Kidney (tissue), 14 donors: ENCODE data around the gene ERO1A. TPM values are rescaled to one million over a fixed set of nuclear protein-coding genes. Genes with fewer than 3 reads are reported as not detected.

Experiments
- DNase-seq, 5 donors: peaks; one replicate each; pipeline ENCODE4 v3.0.0-alpha.2; 2013 to 2020
- FAIRE-seq: peaks from 2 replicates; lab custom pipeline; 2012; peaks lifted over from hg19 to GRCh38; lab: Jason Lieb, UNC
- H3K27ac ChIP-seq, 2 donors: one replicate each; pipeline ENCODE4 v1.7.0; 2013; ENCODE audit warnings: low read depth in 2 of 2, low read length in 2 of 2, inconsistent platforms in 1 of 2
- H3K27me3 ChIP-seq: one replicate; pipeline ENCODE4 v1.7.1; 2013; ENCODE audit warnings: low read length, inconsistent platforms; ENCODE audit not compliant: control insufficient read depth, insufficient read depth
- H3K36me3 ChIP-seq, 3 donors: one replicate each; pipeline versions ENCODE4 v1.7.0 to v1.7.1; 2013; ENCODE audit warnings: low read length in 3 of 3, control low read depth in 1 of 3, inconsistent platforms in 1 of 3; ENCODE audit not compliant: insufficient read depth in 3 of 3, control insufficient read depth in 2 of 3
- H3K4me1 ChIP-seq, 3 donors: one replicate each; pipeline versions ENCODE4 v1.7.0 to v1.7.1; 2013; ENCODE audit warnings: low read length in 3 of 3, inconsistent platforms in 1 of 3, low read depth in 1 of 3; ENCODE audit not compliant: control insufficient read depth in 2 of 3, insufficient read depth in 2 of 3
- H3K4me3 ChIP-seq, 3 donors: one replicate each; pipeline versions ENCODE4 v1.7.0 to v1.8.1; 2013; ENCODE audit warnings: low read length in 3 of 3, control low read depth in 1 of 3, inconsistent platforms in 1 of 3
- H3K9ac ChIP-seq, 3 donors: one replicate each; pipeline versions ENCODE4 v1.7.0 to v1.7.1; 2013; ENCODE audit warnings: low read length in 3 of 3, control low read depth in 1 of 3, inconsistent platforms in 1 of 3
- H3K9me3 ChIP-seq, 3 donors: one replicate each; pipeline versions ENCODE4 v1.7.0 to v1.7.1; 2013; ENCODE audit warnings: low read length in 3 of 3, control low read depth in 1 of 3, inconsistent platforms in 1 of 3; ENCODE audit not compliant: control insufficient read depth in 2 of 3, insufficient read depth in 1 of 3
- intact Hi-C: fragments of 100-400 bp; cut with DNase I; formaldehyde crosslinking; loops from one replicate; pipeline ENCODE4 v1.11.1; 2022
- polyA plus RNA-seq: library from polyadenylated mRNA; stranded (reverse); fragments of 350-450 nt; fragmentation: Illumina TruSeq; extraction: RNeasy Lipid Tissue Mini Kit (QIAGEN cat#74804); gene quantifications from one replicate; pipeline ENCODE4 v1.2.3, GENCODE V29; 2014; ENCODE audit warnings: low read depth, low replicate concordance; ENCODE audit not compliant: insufficient read depth
- total RNA-seq: library from RNA; stranded (reverse); fragmentation: NEBNext Ultra II Directional; extraction: Animal tissue kit (Norgen Biotek cat#: 25700); gene quantifications from one replicate; pipeline ENCODE4 v1.2.1, GENCODE V29; 2021
- TF ChIP-seq, protein P1 (sequence below): IDR thresholded peaks from 3 replicates; pipeline ENCODE4 v1.5.1; 2012; ENCODE audit warnings: mild to moderate bottlenecking, moderate library complexity, borderline replicate concordance; ENCODE audit not compliant: insufficient read depth; ENCODE audit errors: extremely low read depth
- donor health status: control.
- donor health status: control.
- donor health status: control.
- donor health status: control.
- donor health status: control.
- donor health status: DM: yes; HTN: yes; CAD: no.
- donor health status: Normal renal cell carcinoma (clear cell type).

The ERO1A gene
- total and polyA plus RNA-seq, 2 donors from 2014 or later = 8.6 to 40.5 TPM

- peaks cover 0 to 7% (median 7%) of the 10 kb centered on the region in 3 donors for H3K4me1 ChIP-seq
- H3K9ac ChIP-seq = no peak overlapping the region
- TF ChIP-seq, protein P1, sequence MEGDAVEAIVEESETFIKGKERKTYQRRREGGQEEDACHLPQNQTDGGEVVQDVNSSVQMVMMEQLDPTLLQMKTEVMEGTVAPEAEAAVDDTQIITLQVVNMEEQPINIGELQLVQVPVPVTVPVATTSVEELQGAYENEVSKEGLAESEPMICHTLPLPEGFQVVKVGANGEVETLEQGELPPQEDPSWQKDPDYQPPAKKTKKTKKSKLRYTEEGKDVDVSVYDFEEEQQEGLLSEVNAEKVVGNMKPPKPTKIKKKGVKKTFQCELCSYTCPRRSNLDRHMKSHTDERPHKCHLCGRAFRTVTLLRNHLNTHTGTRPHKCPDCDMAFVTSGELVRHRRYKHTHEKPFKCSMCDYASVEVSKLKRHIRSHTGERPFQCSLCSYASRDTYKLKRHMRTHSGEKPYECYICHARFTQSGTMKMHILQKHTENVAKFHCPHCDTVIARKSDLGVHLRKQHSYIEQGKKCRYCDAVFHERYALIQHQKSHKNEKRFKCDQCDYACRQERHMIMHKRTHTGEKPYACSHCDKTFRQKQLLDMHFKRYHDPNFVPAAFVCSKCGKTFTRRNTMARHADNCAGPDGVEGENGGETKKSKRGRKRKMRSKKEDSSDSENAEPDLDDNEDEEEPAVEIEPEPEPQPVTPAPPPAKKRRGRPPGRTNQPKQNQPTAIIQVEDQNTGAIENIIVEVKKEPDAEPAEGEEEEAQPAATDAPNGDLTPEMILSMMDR = no peak
- intact Hi-C loops = no loop called here
- peaks cover 12 to 43% (median 25%) of the 10 kb centered on the region in 3 donors for H3K36me3 ChIP-seq
- H3K4me3 ChIP-seq = no peak overlapping the region
- H3K27ac ChIP-seq = no peak overlapping the region
- no peaks in the 10 kb centered on the region for H3K27me3 ChIP-seq
- no peak for DNase-seq
- FAIRE-seq = no peak
- H3K9me3 ChIP-seq = no peaks in the 10 kb centered on the region
Observed at GRCh38 chr14:52711666-52712065, 16.3 kb upstream of the ERO1A start.

- no peaks in the 10 kb centered on the region for H3K9me3 ChIP-seq
- intact Hi-C loops = no loop called here
- H3K36me3 ChIP-seq = peaks cover 0 to 13% (median 12%) of the 10 kb centered on the region in 3 donors
- H3K9ac ChIP-seq = peak within 1 kb of the TSS; percentile 83 to 99 (median 97)
- FAIRE-seq (no peak), DNase-seq (peak; percentile 95 to 98 (median 97))
- TF ChIP-seq, protein P1 = no peak
- peaks cover 0 to 10% (median 7%) of the 10 kb centered on the region in 3 donors for H3K4me1 ChIP-seq
- no peaks in the 10 kb centered on the region for H3K27me3 ChIP-seq
- peak within 1 kb of the TSS; percentile 97 to 100 (median 99) for H3K4me3 ChIP-seq
- H3K27ac ChIP-seq = peak within 1 kb of the TSS; percentile 87 to 89
Observed at GRCh38 chr14:52706724-52707706, 11.7 kb upstream of the ERO1A start, which contains the start of gene PSMC6. PSMC6 (plus strand) TSS chr14:52707200; CDS start chr14:52707220, 20 bp downstream.

DNA sequence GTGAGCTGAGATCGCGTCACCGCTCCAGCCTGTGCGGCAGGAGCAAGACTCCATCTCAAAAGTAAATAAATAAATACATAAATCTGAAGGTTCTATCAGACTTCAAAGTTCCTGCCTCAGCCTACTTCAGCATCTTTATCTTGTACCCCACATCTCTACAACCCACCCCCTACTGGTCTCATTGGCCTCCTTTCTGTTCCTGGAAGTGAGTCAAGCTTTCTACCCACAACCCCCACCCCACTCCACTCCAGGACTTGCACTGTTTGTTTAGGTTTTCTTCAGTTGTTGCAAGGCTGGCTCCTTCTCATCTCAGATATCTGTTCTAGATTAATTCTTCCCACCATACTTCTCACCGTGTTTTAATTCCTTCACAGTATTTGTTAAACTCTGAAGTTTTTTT is 10.9 kb upstream of the ERO1A start:
- FAIRE-seq = no peak

More for the DNA sequence above, 10.9 kb upstream of the ERO1A start:
- Histone ChIP-seq H3K9me3 (no peaks in the 10 kb centered on the region), H3K9ac (peak overlapping the region; percentile 50 to 99 (median 97)), H3K36me3 (peaks cover 0 to 11% (median 6%) of the 10 kb centered on the region in 3 donors), H3K4me3 (peak overlapping the region; percentile 97 to 100 (median 99)), H3K27me3 (no peaks in the 10 kb centered on the region), H3K27ac (peak overlapping the region; percentile 87 to 89), H3K4me1 (peaks cover under 1 to 10% (median 9%) of the 10 kb centered on the region in 3 donors)
- TF ChIP-seq, protein P1 = no peak
- peak in 1 of 5 donors; percentile 19 for DNase-seq
- intact Hi-C loops = no loop called here
